GM18511 (cell line): ENCODE data around the gene PACSIN2.
"Not testable (repeated sequence)": the region's sequence is repeated elsewhere in the genome, so short reads cannot be mapped to it uniquely, and the experiment has no call there.

Source experiments
- ATAC-seq: cut with Tn5 transposase; IDR thresholded peaks from one replicate; pipeline ENCODE4 v1.9.1; 2021; ENCODE audit warnings: mild to moderate bottlenecking, moderate library complexity; ENCODE audit not compliant: unreplicated experiment

The PACSIN2 gene, protein sequence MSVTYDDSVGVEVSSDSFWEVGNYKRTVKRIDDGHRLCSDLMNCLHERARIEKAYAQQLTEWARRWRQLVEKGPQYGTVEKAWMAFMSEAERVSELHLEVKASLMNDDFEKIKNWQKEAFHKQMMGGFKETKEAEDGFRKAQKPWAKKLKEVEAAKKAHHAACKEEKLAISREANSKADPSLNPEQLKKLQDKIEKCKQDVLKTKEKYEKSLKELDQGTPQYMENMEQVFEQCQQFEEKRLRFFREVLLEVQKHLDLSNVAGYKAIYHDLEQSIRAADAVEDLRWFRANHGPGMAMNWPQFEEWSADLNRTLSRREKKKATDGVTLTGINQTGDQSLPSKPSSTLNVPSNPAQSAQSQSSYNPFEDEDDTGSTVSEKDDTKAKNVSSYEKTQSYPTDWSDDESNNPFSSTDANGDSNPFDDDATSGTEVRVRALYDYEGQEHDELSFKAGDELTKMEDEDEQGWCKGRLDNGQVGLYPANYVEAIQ

DNA sequence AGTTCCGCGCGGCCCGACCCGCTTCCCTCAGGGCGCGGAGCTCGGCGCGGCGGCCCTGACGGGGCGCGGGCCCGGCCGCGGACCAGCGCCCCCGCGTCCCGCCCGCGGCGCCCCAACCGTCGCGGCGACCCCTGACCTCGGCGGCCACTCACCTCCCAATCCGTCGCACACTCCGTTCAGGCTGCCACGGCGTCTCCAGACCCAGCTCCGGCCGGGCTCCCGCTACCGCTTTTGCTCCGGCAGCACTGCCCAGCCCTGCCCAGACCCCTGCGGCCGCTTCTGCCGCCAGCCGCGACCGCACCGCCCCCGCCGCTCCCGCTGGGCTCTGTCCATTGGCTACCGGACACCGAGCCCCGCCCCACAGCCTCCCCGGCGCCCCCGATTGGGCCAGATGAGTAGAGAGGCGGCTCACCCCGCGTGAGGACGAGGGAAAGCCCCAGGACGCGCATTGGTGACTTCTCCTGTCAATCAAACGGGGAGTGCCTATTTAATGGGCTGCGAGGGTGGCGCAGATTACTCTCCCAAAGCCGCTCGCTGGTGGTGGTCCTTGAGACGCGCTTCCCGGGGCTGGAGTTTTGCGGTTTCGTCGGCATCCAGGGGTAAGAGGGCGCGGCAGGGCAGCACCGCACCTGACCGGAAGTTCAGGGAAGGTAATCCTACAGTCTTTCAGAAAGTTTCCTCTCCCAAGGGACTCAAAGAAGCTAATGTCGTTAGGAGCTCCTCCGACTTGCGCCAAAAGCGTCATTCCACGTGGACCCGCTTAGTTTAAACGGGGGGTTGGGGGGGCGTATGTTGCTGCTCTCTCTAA, at the start of gene PACSIN2:
TSS of gene PACSIN2 (minus strand) at position 281 of the 808 bp plus-strand sequence. CDS start 103,069 bp downstream, outside the sequence.
- peak; percentile 96 for ATAC-seq

DNA sequence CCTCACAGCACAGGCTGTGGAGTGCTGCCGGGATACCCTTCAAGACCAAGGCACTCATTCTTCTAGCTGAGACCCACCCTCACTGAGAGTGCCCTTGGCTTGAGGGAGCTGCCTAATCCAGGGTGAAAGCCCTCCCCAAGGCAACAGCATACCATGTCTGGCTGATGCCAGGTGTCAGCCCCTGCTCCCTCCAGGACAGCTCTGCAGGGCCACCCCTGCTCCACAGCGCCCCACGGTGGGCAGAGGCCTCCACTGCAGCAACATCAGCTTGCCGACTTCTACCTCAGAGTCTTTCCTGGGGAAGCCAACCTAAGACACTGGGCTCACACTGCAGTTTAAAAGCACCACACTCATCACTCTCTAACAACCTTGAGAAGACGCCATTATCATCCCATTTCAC, 45.2 kb upstream of the PACSIN2 start:
- ATAC-seq, result no peak

DNA sequence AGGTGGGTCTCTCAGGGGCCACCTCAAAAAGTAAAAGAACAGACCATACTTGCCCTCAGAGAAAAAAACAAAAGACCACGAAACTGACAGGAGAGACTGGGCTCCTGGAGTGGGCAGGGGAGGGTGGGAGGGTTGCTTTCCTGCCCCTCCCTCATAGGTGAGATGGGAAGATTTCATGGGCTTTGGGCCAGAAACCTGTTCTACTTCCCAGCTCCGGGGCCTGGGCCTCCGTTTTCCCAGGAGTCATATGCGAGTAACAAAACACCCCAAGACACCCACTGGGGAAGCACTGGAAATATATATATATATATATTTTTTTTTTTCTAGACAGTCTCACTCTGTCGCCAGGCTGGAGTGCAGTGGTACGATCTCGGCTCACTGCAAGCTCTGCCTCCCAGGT, 42.7 kb upstream of the PACSIN2 start:
- ATAC-seq, result no peak

DNA sequence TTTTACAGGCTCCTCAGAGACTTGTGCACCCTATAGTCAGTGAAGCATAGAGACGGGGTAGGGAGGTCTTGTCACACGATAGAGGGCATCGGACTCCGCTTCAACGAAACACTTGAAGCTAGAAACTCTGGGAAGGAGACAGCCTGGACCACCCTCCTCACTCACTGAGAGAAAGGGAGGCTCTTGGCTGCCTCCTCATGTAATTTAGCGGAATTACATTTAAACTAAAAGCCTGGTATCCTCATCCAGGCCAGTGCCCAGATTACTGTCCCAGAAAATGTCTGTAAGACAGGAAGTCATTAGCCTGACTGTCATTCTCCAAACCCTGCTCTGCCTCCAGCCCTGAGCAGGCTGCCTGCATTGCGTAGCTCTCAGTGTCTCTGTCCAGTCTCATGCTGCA, 38.2 kb upstream of the PACSIN2 start:
- ATAC-seq, result no peak

DNA sequence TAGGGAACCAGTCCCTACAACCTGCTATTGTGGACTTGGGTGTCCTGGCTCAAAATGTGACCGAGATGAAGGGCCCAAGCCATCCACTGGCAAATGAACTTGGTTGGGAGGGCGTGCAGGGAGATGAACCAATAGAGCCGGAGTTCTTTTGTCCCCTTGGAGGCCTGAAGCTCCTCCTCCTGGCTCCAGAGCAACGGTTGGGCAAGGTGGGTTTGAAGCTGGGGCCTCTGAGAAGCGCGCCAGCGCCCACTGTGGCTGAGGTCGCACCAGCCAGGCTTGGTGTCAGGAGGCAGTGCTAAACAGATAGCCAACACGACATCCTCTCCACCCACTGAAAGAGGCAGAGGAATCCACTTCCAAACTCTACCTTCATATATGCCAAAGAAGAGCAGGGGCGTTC, 36.0 kb upstream of the PACSIN2 start:
- no peak for ATAC-seq

DNA sequence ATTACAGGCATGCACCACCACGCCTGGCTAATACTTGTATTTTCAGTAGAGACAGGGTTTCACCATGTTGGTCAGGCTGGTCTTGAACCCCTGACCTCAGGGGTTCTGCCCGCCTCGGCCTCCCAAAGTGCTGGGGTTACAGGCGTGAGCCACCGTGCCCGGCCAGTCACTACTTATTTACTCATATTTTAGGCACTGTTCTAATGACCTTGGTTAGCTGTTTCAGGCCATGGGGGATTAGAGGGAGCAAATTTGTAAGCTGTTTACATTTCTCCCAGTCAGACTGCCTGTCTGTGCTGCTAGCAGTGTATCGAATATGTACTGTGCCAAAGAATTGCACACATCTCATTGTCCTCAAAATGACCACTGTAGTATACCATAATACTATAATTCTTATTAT, 32.7 kb upstream of the PACSIN2 start:
- no peak for ATAC-seq

DNA sequence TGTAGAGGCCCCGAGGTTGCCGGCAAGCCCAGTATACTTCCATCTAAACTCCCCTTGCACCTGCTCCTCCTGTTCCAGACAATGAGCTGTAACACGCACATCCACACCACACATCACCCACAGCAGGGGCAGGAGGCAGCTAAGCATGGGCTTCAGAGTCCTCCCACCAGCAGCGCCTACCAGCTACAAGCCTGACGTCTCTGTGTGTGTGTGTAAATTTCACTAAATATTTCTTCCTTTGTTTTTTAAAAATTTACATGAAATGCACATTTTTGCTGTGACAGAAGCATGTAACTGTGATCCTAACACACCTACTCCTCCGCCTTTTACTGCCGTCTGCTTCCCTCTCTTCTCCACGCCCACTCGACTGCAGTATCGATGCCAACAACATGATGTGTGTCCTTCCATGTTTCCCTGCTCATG, 29.4 kb upstream of the PACSIN2 start:
- ATAC-seq, result no peak

DNA sequence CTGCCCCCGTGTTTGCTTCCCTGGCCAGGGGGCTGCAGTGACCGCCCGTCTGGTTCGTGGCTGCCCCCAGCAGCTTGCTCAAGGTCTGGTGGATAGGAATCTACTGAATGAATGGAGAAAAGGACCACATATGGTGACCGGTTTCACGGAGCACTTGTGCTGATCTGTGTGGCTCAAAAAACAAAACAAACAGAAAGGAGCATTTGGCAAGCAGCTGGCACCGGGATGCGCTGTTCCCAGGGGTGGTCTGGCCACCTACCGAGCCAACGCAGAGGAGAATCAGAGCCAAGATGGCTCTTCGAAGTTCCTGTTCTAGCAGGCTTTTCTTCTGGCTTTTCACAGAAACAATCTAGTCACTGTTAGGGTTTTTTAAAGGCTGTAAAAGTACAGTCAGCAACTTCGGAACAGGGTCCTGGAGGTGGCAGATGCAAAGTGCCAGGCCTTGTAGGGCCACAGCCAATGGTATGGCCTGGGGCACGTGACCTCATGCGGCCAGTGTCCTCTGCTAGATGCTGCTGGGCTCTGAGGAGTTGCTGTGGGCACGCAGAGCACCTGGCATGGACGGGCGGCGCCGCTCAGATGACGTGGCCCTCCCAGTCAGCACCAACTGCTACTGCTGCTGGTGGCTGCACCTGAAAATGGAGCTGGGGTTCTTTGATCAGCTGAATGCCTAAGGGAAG, 27.3 kb upstream of the PACSIN2 start:
- ATAC-seq, result no peak

DNA sequence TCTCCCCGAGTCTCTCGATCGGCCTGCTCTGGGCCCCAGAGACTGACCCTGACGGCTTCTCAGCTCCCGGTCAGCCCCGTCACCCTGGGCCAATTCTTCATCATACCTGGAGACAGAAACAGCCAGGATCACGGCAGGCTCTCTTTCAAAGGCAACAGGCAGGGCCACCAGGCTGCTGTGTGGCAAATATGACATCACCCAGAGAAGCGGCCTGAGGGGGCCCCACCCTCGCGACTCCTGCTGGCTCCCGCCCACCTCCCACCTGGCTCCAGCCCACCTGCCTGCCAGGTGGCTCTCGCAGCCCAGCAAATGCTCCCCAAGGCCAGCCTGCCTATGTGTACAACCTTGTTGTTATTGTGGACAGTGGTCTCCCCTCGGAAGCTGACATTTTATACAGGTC, 24.9 kb upstream of the PACSIN2 start:
- ATAC-seq, result no peak

DNA sequence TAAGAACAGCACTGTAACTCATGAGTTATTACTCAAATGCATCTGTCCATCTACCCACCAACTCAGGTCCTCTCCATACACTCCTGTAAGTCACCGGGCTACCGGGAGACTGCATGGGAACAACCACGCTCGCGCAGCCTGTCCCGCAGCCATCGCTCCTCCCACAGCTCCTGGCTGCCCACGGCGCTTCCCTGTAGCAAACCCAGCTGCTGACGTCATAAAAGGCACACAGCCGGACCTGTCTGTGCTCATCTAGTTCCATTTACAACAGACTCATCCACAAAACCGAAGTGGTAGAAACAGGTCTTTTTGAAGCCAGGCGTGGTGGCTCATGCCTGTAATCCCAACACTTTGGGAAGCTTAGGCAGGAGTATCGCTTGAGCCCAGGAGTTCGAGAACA, 23.4 kb upstream of the PACSIN2 start:
- ATAC-seq, result no peak

DNA sequence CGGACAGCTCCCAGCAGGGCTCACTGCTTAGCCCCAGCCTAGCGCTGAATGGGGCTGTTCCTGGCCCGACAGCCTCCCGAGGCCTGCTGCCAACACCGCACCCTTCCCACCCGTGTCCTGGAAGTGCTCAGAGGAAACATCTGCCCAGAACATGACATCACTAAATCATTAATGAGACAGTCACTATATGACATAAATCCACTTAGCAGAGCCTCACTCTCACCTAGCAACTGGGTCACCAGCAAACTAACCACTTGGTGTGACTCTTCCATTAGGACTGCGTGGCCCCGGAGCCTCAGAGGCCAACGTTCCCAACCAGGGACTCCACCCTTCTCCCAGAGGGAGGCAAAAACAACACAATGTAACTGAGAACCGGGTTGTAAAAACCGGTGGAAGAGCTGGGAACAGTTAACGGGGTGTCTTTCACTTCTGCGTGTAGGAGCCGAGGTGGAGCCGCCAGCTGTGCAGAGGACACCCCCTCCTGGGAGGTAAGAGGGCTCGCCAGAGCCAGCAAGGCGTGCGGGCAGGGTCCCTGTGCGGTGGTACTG, 21.4 kb upstream of the PACSIN2 start:
- no peak for ATAC-seq

DNA sequence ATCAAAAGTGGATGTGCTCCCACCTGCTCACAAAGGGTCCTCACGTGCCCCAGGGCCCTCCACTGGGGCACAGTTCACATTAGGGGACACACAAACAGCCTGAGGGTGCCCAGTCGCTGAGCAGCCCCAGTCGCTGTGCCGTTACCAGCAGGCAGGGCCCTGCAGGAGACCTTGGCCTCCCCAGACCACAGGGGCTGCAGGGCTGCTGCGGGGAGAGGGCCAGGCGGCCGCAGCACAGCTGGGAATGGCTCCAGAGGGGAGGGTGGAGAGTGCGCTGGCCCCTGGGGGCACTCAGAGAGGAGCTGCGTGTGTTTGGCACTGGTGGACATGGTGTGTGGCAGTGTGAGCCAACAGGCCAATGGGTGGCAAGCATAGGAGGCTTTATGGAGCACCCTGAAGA, 20.3 kb upstream of the PACSIN2 start:
- ATAC-seq, result no peak

DNA sequence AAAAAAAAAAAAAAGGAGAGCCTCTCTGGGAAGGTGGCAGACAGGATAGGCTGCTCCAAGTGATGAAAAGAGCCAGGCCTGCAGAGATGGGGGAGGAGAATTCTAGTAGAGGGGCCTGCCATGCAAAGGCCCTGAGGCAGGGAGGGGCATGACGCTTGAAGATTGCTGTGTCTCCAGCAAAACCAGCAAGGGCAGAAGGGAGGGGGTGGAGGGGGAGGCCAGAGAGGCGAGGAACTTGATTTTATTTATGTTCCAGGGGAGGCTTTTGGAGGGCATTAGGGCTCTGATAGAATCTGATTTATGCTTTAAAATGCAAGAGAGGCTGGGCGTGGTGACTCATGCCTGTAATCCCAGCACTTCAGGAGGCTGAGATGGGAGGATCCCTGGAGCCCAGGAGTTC, 16.7 kb upstream of the PACSIN2 start:
- ATAC-seq, result no peak

DNA sequence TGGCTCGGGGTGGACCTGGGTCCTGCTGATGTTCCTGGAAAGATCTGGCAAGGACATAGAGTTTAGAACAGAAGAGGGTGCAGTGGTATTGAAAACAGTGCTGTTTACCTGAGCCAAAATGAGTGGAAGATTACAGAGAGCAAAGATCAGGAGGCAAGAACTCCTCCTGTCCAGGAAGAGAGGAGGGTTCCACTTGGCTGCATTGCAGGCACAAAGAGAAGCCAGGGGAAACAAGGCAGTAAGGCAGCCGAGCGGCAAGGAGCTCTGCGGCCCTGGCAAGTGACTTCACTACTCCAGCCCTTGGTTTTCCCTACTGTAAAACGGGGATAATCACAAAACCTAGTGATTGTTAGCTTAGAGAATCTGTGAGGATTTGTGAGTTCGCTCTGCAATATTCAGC, 3.7 kb upstream of the PACSIN2 start:
- no peak for ATAC-seq

DNA sequence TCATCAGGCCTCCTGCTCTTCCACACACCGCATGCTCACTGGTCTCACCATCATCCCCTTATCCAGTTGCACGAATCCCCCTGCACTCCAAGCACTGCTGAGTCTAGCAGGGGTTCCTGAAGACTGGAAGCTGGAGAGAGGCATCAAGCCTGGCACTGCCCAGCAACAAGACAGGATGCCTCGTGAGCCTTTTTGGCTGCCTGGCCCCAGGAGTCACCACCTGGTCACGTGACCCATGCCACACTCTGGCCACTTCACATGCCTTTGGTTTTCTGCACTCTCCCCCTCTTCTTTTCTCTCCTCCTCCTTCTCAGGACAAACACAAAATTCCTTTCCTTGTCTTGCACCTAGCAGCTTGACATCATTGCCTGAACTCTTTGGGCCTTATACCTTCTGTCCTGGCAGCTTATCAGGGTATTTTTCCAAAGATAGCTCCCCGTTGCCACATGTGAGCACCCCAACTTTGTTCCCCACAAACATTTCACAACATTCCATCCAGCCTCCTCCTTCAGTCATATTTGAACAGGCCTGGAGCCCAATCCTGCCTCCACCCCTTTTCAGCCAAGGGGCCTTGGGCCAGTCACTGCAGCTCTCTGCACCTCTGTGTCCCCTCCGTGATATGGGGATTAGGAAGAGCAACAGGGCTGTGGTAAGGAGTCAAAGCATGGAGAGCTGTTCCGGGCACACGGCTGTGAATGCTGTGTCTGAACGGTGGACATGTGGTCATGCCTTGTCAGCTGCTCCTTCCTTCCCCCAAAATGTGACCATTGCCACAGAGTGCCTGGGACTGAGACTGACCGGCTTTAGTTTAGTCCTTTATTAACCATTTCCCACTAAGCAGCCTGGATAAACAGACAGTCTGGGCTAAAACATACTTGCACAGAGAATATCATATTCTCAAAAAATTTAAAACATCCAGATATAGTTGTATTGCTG, 2.8 kb upstream of the PACSIN2 start:
- ATAC-seq, result no peak

DNA sequence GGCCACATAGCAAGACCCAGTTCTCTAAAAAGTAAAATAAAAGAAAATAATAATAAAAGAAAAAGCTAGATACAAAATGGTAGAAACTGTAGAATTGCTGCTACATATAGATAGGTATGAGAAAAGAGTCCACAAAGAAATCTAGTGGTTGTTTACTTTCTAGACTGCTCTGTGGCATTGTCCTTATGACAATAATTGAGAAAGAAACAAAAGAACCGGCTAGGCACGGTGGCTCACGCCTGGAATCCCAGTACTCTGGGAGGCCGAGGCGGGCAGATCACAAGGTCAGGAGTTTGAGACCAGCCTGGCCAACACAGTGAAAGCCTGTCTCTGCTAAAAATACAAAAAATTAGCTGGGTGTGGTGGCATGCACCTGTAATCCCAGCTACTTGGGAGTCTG, 1.2 kb upstream of the PACSIN2 start:
- not testable (repeated sequence) for ATAC-seq

DNA sequence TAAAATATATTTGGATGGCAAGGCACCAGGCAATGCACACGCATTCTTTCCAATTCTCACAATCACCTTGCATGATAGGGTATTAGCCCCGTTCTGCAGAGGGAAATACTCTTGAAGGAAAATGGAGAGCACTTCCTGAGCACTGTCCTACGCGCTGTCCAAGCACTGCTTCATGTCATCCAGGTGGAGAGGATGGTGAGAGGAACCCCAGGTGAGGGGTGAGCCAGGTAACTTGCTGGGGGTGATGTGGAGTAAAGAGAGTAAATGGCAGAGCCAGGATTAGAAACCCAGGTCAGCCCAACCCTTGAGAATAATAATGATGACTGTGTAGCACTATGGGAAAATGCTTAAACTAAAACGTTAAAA, 711 bp upstream of the PACSIN2 start:
- ATAC-seq, result no peak

DNA sequence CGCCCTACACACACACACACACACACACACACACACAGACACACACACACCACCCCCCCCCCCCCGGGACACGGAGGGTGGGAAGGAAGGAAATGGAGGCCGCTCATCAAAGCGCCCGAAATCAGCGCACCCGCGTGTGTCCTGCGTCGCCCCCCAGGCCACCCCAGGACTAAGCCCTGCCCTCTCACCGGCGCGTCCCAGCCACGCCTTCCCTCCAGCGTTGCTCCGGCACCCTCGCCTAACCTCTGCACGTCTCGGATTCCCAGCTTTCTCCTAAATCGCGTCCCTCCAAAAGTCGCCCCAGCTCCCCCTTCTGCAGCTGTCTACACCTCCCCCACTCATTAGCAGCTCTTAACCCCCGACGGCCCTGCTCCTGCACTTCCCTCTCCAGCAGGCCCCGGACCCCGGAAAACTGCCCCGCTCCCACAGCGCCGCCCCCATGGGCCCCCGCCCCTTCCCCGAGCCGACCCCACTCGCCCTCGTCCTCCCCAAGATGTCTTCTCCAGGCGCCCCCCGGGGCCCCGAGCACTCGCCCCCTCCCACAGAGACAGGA, 557 bp downstream of the PACSIN2 start:
- ATAC-seq, result peak; percentile 29

DNA sequence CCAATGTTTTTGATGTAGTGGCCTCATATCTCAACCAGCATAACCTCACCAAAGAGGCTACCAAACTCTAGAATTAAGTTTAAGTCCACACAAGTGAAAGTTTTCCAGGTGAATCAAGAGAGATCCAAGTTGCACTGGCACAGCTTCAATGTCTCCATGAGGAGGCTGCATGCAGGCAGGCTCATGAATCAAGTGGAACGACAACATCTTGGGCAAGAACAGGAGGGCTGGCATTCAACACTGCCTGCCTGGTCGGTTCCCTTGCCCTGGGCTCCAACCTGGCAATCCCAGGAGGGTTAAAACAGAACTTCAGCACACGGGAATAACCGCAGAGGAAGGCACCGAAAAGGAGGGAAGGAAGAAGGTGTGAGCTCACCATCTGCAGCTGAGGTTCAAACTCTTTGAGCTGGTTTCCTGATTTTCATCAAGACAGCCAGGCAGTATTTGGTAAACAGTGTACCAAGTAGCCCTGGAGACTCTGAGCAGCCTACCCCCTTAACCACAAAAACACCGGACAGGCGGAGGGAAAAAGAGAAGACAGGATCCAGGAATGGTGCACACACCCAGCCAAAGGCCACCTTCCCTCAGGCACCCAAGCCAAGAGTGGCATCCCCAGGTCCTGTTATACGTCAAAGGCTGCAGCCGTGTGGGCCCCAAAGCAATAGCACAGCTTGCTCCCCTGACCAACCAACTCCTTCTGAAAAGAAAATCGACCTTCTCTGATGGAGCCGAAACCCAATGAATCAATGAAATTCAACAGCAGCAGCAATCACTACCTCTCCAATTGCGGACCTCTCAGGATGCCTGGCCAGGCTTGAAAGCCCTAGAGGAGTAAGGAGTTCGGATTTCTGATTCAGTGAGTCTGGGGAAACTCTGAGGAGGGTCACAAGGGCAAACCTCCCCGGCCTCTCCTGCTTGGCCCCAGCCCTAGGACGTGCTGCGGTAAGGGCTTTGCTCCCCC, 1.3 kb downstream of the PACSIN2 start:
- ATAC-seq, result no peak
